SK-N-SH (cell line): ENCODE measurements around the gene SYNPR. TPM values are rescaled to one million over a fixed set of nuclear protein-coding genes. Genes with fewer than 3 reads are reported as not detected.

ENCODE experiments used
- CTCF ChIA-PET: fragments of 300-600, 350-600 bp; formaldehyde crosslinking; extraction: SDS; loops from one replicate; lab custom pipeline; 2021; lab: Yijun Ruan, JAX
- POLR2A ChIA-PET: fragments of 350-600 bp; sonication (Branson Sonifier 250); formaldehyde crosslinking; extraction: SDS; loops from one replicate; lab custom pipeline; 2020; ENCODE audit warnings: antibody characterized with exemption, inconsistent platforms; lab: Yijun Ruan, JAX
- DNase-seq: peaks from one replicate; pipeline ENCODE4 v3.0.0; 2012
- H2AFZ ChIP-seq: fragments of 200-600 bp; sonication (generic); 2 replicates; pipeline ENCODE4 v1.8.1; 2016; ENCODE audit warnings: antibody characterized with exemption, mild to moderate bottlenecking, low read depth
- H3F3A ChIP-seq: fragments of 200-600 bp; sonication (generic); replicated peaks from 2 replicates; pipeline ENCODE3; 2016; ENCODE audit warnings: antibody characterized with exemption, mild to moderate bottlenecking; ENCODE audit not compliant: insufficient read depth
- H3K27ac ChIP-seq, 2 experiments: fragments of 200-500 bp in 1 of 2; fragments of 200-600 bp in 1 of 2; sonication (Bioruptor generic) in 1 of 2; sonication (generic), shearing (Covaris generic) in 1 of 2; 2 replicates each; pipeline versions ENCODE4 v1.5.1 to v1.6.1; 2014 to 2016; ENCODE audit warnings: low read depth in 2 of 2, inconsistent platforms in 1 of 2, low read length in 1 of 2, mild to moderate bottlenecking in 1 of 2, mixed read lengths in 1 of 2
- H3K27me3 ChIP-seq: fragments of 200-600 bp; sonication (generic), shearing (Covaris generic); 2 replicates; pipeline ENCODE4 v1.6.1; 2016; ENCODE audit warnings: mixed run types; ENCODE audit not compliant: insufficient read depth
- H3K36me3 ChIP-seq, 2 experiments: fragments of 200-500 bp in 1 of 2; fragments of 200-600 bp in 1 of 2; sonication (Bioruptor generic) in 1 of 2; sonication (generic) in 1 of 2; replicated peaks in 1 of 2; 2 replicates each; pipeline versions ENCODE3 to v1.5.1; 2014 to 2016; ENCODE audit warnings: low read length in 1 of 2, mild to moderate bottlenecking in 1 of 2; ENCODE audit not compliant: insufficient read depth in 2 of 2, control insufficient read depth in 1 of 2
- H3K4me1 ChIP-seq, 2 experiments: fragments of 200-500 bp in 1 of 2; fragments of 200-600 bp in 1 of 2; sonication (Bioruptor generic) in 1 of 2; sonication (generic), shearing (Covaris generic) in 1 of 2; 2 replicates each; pipeline versions ENCODE4 v1.5.1 to v1.6.1; 2014 to 2016; ENCODE audit warnings: low read depth in 1 of 2, low read length in 1 of 2, mixed run types in 1 of 2; ENCODE audit not compliant: insufficient read depth in 2 of 2, control insufficient read depth in 1 of 2
- H3K4me2 ChIP-seq: fragments of 200-600 bp; sonication (generic), shearing (Covaris generic); 2 replicates; pipeline ENCODE4 v1.6.1; 2017; ENCODE audit warnings: mixed run types
- H3K4me3 ChIP-seq, 2 experiments: fragments of 200-500 bp in 1 of 2; fragments of 200-600 bp in 1 of 2; sonication (Bioruptor generic) in 1 of 2; sonication (generic), shearing (Covaris generic) in 1 of 2; 2 replicates each; pipeline versions ENCODE4 v1.5.1 to v1.8.1; 2014 to 2016; ENCODE audit warnings: low read depth in 2 of 2, inconsistent platforms in 1 of 2, low read length in 1 of 2, mild to moderate bottlenecking in 1 of 2, mixed read lengths in 1 of 2, moderate library complexity in 1 of 2
- H3K79me2 ChIP-seq: fragments of 200-600 bp; sonication (generic); 2 replicates; pipeline ENCODE4 v1.8.1; 2017; ENCODE audit warnings: mild to moderate bottlenecking; ENCODE audit not compliant: insufficient read depth
- H3K9ac ChIP-seq: fragments of 200-600 bp; sonication (generic); 2 replicates; pipeline ENCODE4 v1.6.1; 2017; ENCODE audit warnings: mixed run types
- H3K9me2 ChIP-seq: fragments of 200-600 bp; sonication (generic); 2 replicates; pipeline ENCODE4 v1.6.1; 2017; ENCODE audit warnings: mixed run types
- H3K9me3 ChIP-seq: fragments of 200-600 bp; sonication (generic); 2 replicates; pipeline ENCODE4 v1.6.1; 2017; ENCODE audit warnings: mixed run types, mild to moderate bottlenecking, moderate library complexity
- H4K20me1 ChIP-seq: fragments of 200-600 bp; sonication (generic); 2 replicates; pipeline ENCODE4 v1.6.1; 2017; ENCODE audit warnings: mild to moderate bottlenecking, mixed run types; ENCODE audit not compliant: insufficient read depth
- EP300 ChIP-seq, 2 experiments: IDR thresholded peaks; 2 replicates each; pipeline versions ENCODE4 v1.4.0 to v1.6.1; 2012; ENCODE audit warnings: borderline replicate concordance in 1 of 2, low read depth in 1 of 2, low read length in 1 of 2
- FOSL2 ChIP-seq: IDR thresholded peaks from 2 replicates; pipeline ENCODE4 v1.4.0; 2012; ENCODE audit warnings: low read depth, mild to moderate bottlenecking, moderate library complexity, borderline replicate concordance
- FOXM1 ChIP-seq: IDR thresholded peaks from 2 replicates; pipeline ENCODE4 v1.4.0; 2012; ENCODE audit warnings: low read depth, mild to moderate bottlenecking
- JUND ChIP-seq: IDR thresholded peaks from 2 replicates; pipeline ENCODE4 v1.4.0; 2012
- MXI1 ChIP-seq: IDR thresholded peaks from 2 replicates; pipeline ENCODE4 v1.6.1; 2012; ENCODE audit warnings: mild to moderate bottlenecking, low read depth, low read length, improper control_type of control experiment
- NFIC ChIP-seq: IDR thresholded peaks from 2 replicates; pipeline ENCODE4 v1.4.0; 2012; ENCODE audit warnings: borderline replicate concordance
- NRF1 ChIP-seq: IDR thresholded peaks from 2 replicates; pipeline ENCODE4 v1.6.1; 2012; ENCODE audit warnings: low read depth, mild to moderate bottlenecking, low read length
- PBX3 ChIP-seq: IDR thresholded peaks from 2 replicates; pipeline ENCODE4; 2012
- REST ChIP-seq: IDR thresholded peaks from 2 replicates; pipeline ENCODE4 v1.6.1; 2012; ENCODE audit warnings: mild to moderate bottlenecking, low read depth, low read length, moderate library complexity
- RFX5 ChIP-seq: IDR thresholded peaks from 2 replicates; pipeline ENCODE4 v1.6.1; 2012; ENCODE audit warnings: mild to moderate bottlenecking, improper control_type of control experiment, low read length
- TAF1 ChIP-seq: IDR thresholded peaks from 2 replicates; pipeline ENCODE4 v1.6.1; 2012; ENCODE audit warnings: low read depth, mild to moderate bottlenecking, low read length, moderate library complexity, borderline replicate concordance
- TCF12 ChIP-seq: IDR thresholded peaks from 2 replicates; pipeline ENCODE4 v1.4.0; 2012
- TEAD4 ChIP-seq: IDR thresholded peaks from 2 replicates; pipeline ENCODE4 v1.4.0; 2012; ENCODE audit warnings: mild to moderate bottlenecking, borderline replicate concordance; ENCODE audit not compliant: insufficient read depth
- ZBTB33 ChIP-seq: IDR thresholded peaks from 2 replicates; pipeline ENCODE4 v1.4.0; 2012; ENCODE audit warnings: low read depth, borderline replicate concordance
- WGBS: methylation state at CpG from one replicate; pipeline ENCODE4 v1.1.6; 2017; ENCODE audit warnings: low lambda C conversion rate; 5-methylcytosine and 5-hydroxymethylcytosine counted together
- polyA plus RNA-seq, 3 experiments: library from polyadenylated mRNA; depleted of rRNA; stranded (reverse); fragments of >200 nt; gene quantifications; 2 replicates each; pipeline ENCODE4 v1.2.3, GENCODE V29; 2012
- TF ChIP-seq, protein P1 (sequence below): fragments of 200-600 bp; sonication (generic); IDR thresholded peaks from 2 replicates; pipeline ENCODE4 v1.6.1; 2017; ENCODE audit warnings: antibody characterized with exemption, mild to moderate bottlenecking, moderate library complexity

The SYNPR gene
- polyA plus RNA-seq, 1 of the 3 experiments (the other 2 are of a cell fraction): not detected

DNA sequence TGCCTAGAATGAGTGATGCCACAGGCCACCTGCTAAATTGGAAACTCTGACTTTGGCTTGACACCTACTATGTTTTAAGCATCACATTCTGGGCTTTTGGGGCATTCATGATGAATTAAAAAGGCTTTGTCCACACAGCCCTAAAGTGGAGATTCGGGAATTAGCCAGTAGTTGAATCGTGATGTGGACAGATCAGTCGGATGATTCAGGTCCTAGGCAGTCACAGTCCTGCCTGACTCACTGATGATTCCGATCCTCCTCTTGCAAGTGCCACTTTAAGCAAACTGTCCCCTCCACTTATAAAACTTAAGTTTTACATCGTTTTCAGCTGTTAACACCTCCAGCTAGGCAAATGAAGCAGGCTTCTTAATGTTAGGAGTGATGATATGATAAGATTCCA, 75.3 kb downstream of the SYNPR start:
- Histone ChIP-seq H3K4me3 (no peak overlapping the region), H3K27me3 (no peaks in the 10 kb centered on the region), H2AFZ (no peak overlapping the region), H3K36me3 (no peaks in the 10 kb centered on the region), H3K4me2 (peak overlapping the region; percentile 38), H3K79me2 (no peaks in the 10 kb centered on the region), H3K4me1 (peaks cover 0 to 14% of the 10 kb centered on the region in 2 experiments; a peak in 1 of 4 replicates), H3K9me2 (no peaks in the 10 kb centered on the region), H3K9me3 (no peaks in the 10 kb centered on the region), H3K27ac (peak overlapping the region in 1 of 2 experiments; percentile 14; a peak in 1 of 4 replicates), H3K9ac (no peak overlapping the region), H4K20me1 (no peaks in the 10 kb centered on the region), H3F3A (peaks cover 9% of the 10 kb centered on the region)
- CTCF ChIA-PET: interaction anchor here (0.6 to 23.0 kb wide), 5 partner anchors 14 to 1042 kb away, joined by 3 to 444 read pairs (median 3); partner anchors contain the start of gene C3orf49
- POLR2A ChIA-PET: no interaction called here
- TF ChIP-seq TCF12: peak; percentile 71
- TF ChIP-seq PBX3: peak; percentile 78
- peak; percentile 87 for TF ChIP-seq JUND
- 0 out of 2 replicates have a peak, but pooled peaks have one; percentile 15 for TF ChIP-seq REST
- peak; percentile 95 for TF ChIP-seq FOSL2
- peak; percentile 71 for TF ChIP-seq TEAD4
- TF ChIP-seq NFIC: peak; percentile 50; the same call in 1 of the 2 replicates
- TF ChIP-seq NRF1: no peak
- TF ChIP-seq RFX5: no peak
- peak in 1 of 2 experiments; percentile 70; a peak in 1 of 4 replicates for TF ChIP-seq EP300 (IDR thresholded peaks at IDR 0.05; ENCODE audit: borderline replicate concordance in 1 of 2, low read depth in 1 of 2, low read length in 1 of 2)
- TF ChIP-seq MXI1: no peak
- WGBS: 12% methylated on average over 5 of the region's 5 CpGs
- no peak for DNase-seq

DNA sequence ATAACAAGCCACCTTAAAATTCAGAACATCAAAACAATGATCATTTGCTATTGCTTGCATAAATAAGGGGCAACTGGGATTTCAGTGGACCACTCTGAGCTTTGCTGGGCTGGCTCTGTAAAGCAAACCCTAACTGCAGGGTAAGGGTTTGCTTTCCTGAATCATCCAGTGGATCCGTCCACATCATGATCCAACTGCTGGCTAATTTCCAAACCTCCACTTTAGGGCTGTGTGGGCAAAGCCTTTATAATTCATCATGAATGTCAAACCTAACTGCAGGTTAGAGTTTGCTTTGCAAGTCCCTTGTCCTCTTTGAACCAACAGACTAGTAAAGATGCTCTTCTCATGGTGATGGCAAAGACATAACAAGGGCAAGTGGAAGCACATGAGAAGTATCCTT, 76.1 kb downstream of the SYNPR start:
- WGBS: 0% methylated on average over 1 of the region's 1 CpG
- CTCF ChIA-PET: interaction anchor here (0.6 to 23.0 kb wide), 4 partner anchors 13 to 638 kb away, joined by 3 to 444 read pairs (median 42); partner anchors contain the start of gene C3orf49
- Histone ChIP-seq H3K4me2 (peak overlapping the region; percentile 38), H3K27me3 (no peaks in the 10 kb centered on the region), H3K79me2 (no peaks in the 10 kb centered on the region), H3K9me3 (no peaks in the 10 kb centered on the region), H3K4me1 (peaks cover 0 to 14% of the 10 kb centered on the region in 2 experiments; a peak in 1 of 4 replicates), H3K4me3 (no peak overlapping the region)
- no peak for DNase-seq
- peak; percentile 93 for TF ChIP-seq PBX3
- TF ChIP-seq TCF12: peak; percentile 76
- no peak for TF ChIP-seq ZBTB33
- TF ChIP-seq EP300 (IDR thresholded peaks at IDR 0.05; ENCODE audit: borderline replicate concordance in 1 of 2, low read depth in 1 of 2, low read length in 1 of 2): peak in 1 of 2 experiments; percentile 77; a peak in 1 of 4 replicates
- TF ChIP-seq FOXM1: peak; percentile 36; the same call in 1 of the 2 replicates
- TF ChIP-seq TAF1: no peak
- TF ChIP-seq, protein P1, sequence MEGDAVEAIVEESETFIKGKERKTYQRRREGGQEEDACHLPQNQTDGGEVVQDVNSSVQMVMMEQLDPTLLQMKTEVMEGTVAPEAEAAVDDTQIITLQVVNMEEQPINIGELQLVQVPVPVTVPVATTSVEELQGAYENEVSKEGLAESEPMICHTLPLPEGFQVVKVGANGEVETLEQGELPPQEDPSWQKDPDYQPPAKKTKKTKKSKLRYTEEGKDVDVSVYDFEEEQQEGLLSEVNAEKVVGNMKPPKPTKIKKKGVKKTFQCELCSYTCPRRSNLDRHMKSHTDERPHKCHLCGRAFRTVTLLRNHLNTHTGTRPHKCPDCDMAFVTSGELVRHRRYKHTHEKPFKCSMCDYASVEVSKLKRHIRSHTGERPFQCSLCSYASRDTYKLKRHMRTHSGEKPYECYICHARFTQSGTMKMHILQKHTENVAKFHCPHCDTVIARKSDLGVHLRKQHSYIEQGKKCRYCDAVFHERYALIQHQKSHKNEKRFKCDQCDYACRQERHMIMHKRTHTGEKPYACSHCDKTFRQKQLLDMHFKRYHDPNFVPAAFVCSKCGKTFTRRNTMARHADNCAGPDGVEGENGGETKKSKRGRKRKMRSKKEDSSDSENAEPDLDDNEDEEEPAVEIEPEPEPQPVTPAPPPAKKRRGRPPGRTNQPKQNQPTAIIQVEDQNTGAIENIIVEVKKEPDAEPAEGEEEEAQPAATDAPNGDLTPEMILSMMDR: no peak
- TF ChIP-seq FOSL2: peak; percentile 52; the same call in 1 of the 2 replicates
- TF ChIP-seq JUND: peak; percentile 77
- TF ChIP-seq TEAD4: 0 out of 2 replicates have a peak, but pooled peaks have one; percentile 55
- TF ChIP-seq NFIC: peak; percentile 91
- TF ChIP-seq MXI1: no peak
- TF ChIP-seq, all 33 proteins: peak for 8
- no peak overlapping the region for H2AFZ ChIP-seq
- POLR2A ChIA-PET: no interaction called here
- peak overlapping the region in 1 of 2 experiments; percentile 14; a peak in 1 of 4 replicates for H3K27ac ChIP-seq
- no peaks in the 10 kb centered on the region for H4K20me1 ChIP-seq
- no peaks in the 10 kb centered on the region for H3K36me3 ChIP-seq
- peaks cover 9% of the 10 kb centered on the region for H3F3A ChIP-seq
- H3K9ac ChIP-seq: no peak overlapping the region
- H3K9me2 ChIP-seq: no peaks in the 10 kb centered on the region
